Activated CD8-positive, alpha-beta T cell treated with anti-CD3 and anti-CD28 coated beads, Interleukin-2, amount 10 ng/mL, durations not matched to agents 7 days and 5 days (primary cell): Measurements from ENCODE around the gene ERH. TPM values are rescaled to one million over a fixed set of nuclear protein-coding genes. Genes with fewer than 3 reads are reported as not detected.

Source experiments
- ATAC-seq: fragments of 150-1000 bp; cut with Tn5 transposase; one replicate; pipeline ENCODE4 v1.10.0; 2021; ENCODE audit warnings: moderate library complexity
- CTCF ChIA-PET: fragments of 350-600 bp; sonication (Branson Sonifier 250); formaldehyde crosslinking; loops from one replicate; lab custom pipeline; 2021; ENCODE audit warnings: antibody characterized with exemption; lab: Charles Lee
- POLR2A ChIA-PET: fragments of 350-600 bp; sonication (Branson Sonifier 250); formaldehyde crosslinking; loops from one replicate; lab custom pipeline; 2021; ENCODE audit warnings: antibody characterized with exemption; lab: Charles Lee
- DNase-seq: peaks from one replicate; pipeline ENCODE4 v3.0.0-alpha.2; 2020
- H3K27ac Mint-ChIP-seq: one replicate; pipeline ENCODE4 v1.8.0; 2021; ENCODE audit warnings: mild to moderate bottlenecking, mixed read lengths
- H3K27me3 Mint-ChIP-seq: one replicate; pipeline ENCODE4 v1.8.0; 2021; ENCODE audit warnings: low read depth, mixed read lengths
- H3K36me3 Mint-ChIP-seq: one replicate; pipeline ENCODE4 v1.8.0; 2021; ENCODE audit warnings: low read depth, mixed read lengths
- H3K4me1 Mint-ChIP-seq: one replicate; pipeline ENCODE4 v1.8.0; 2021; ENCODE audit warnings: low read depth, mixed read lengths
- H3K4me3 Mint-ChIP-seq: one replicate; pipeline ENCODE4 v1.8.0; 2021; ENCODE audit warnings: mild to moderate bottlenecking, mixed read lengths
- H3K9me3 Mint-ChIP-seq: one replicate; pipeline ENCODE4 v1.8.0; 2022; ENCODE audit warnings: mixed read lengths; ENCODE audit not compliant: insufficient read depth
- total RNA-seq, 2 experiments: library from RNA; stranded (reverse); gene quantifications; one replicate each; pipeline ENCODE4 v1.2.3, GENCODE V29; 2021

Gene ERH
- total RNA-seq = 100 to 1,000 TPM; 290 to 318 TPM

DNA sequence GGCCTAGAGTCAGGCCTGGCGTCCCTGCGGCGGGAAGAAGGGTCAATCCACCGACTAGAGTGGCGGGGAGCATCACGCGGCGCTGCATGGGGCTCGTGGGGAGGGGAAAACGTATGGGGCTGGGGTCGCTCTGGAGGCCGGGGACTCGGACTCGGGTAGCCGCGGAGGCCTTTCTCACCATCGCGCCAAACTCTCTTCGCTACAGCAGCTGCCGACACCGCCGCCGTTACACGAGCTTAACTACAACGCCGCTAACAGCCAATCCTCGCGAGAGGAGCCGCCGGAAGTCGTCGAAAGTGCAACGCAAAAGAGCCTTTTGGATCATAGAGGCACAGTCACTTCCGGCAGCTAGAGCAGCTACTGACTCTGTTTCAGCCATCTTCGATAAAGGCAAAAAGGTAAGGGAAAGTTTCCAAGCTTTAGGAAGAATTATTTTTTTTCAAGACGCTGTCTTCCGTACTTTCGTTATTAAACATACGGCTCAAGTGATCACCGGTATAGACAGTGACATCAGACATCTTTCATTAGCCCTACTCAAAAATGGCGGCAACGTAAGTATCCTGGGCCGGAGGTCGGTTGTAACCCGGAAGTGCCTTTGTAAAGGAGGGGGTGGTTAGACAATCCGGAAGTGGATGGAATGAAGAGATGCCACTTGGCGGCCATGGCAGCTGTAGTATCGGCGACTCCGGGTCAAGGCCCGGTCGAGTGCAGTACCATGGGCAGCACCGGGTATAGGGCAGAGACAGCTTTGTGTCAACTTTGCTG lies at the start of gene ERH, which contains the start of gene SLC39A9:
Gene ERH, minus strand, starts transcription at position 247 of the 765 bp plus-strand sequence. Its CDS starts 66 bp downstream, at position 181.
Gene SLC39A9, plus strand, starts transcription at position 640 of the 765 bp plus-strand sequence. CDS start 678 bp downstream, outside the sequence.
- no peaks in the 10 kb centered on the region for H3K9me3 Mint-ChIP-seq
- DNase-seq = peak; percentile 97
- no peaks in the 10 kb centered on the region for H3K27me3 Mint-ChIP-seq
- peak within 1 kb of the TSS; percentile 93 for H3K4me3 Mint-ChIP-seq
- ChIA-PET POLR2A (interaction anchor here (0.8 to 2.7 kb wide), 12 partner anchors 11 to 961 kb away, joined by 3 to 16 read pairs (median 4); partner anchors contain the start of genes COX16, DCAF5, SRSF5 and ZFP36L1), CTCF (interaction anchor here (0.9 to 2.4 kb wide), 10 partner anchors 11 to 487 kb away, joined by 3 to 9 read pairs (median 3); no protein-coding TSS in a partner anchor)
- peaks cover 47% of the 10 kb centered on the region for H3K36me3 Mint-ChIP-seq
- peak; percentile 85 for ATAC-seq
- H3K4me1 Mint-ChIP-seq = peaks cover 66% of the 10 kb centered on the region
- H3K27ac Mint-ChIP-seq = peak within 1 kb of the TSS; percentile 99

- Mint-ChIP-seq H3K9me3 (no peaks in the 10 kb centered on the region), H3K4me3 (no peak overlapping the region), H3K27ac (no peak overlapping the region), H3K36me3 (peaks cover 34% of the 10 kb centered on the region), H3K4me1 (peaks cover 6% of the 10 kb centered on the region), H3K27me3 (no peaks in the 10 kb centered on the region)
- DNase-seq (no peak), ATAC-seq (no peak)
- POLR2A ChIA-PET = interaction anchor here (0.6 kb wide), 1 partner anchor 205 kb away, joined by 3 read pairs; no protein-coding TSS in a partner anchor
- CTCF ChIA-PET = interaction anchor here (3.6 kb wide), 1 partner anchor 16 kb away, joined by 14 read pairs; no protein-coding TSS in a partner anchor
Measured at GRCh38 chr14:69443296-69443805, 45.3 kb upstream of the ERH start.

GRCh38 chr14:69441948-69442347 lies 43.8 kb upstream of the ERH start:
- H3K27me3 Mint-ChIP-seq = no peaks in the 10 kb centered on the region
- CTCF ChIA-PET = interaction anchor here (1.3 to 3.6 kb wide), 3 partner anchors 18 to 199 kb away, joined by 3 to 14 read pairs (median 4); no protein-coding TSS in a partner anchor

GRCh38 chr14:69439521-69440270 lies 41.6 kb upstream of the ERH start:
- DNase-seq (no peak), ATAC-seq (no peak)
- H3K9me3 Mint-ChIP-seq = no peaks in the 10 kb centered on the region
- POLR2A ChIA-PET = no interaction called here
- peaks cover 6% of the 10 kb centered on the region for H3K4me1 Mint-ChIP-seq
- no peak overlapping the region for H3K4me3 Mint-ChIP-seq
- H3K27ac Mint-ChIP-seq = no peak overlapping the region
- CTCF ChIA-PET = interaction anchor here (3.6 kb wide), 1 partner anchor 20 kb away, joined by 14 read pairs; no protein-coding TSS in a partner anchor
- no peaks in the 10 kb centered on the region for H3K27me3 Mint-ChIP-seq
- peaks cover 28% of the 10 kb centered on the region for H3K36me3 Mint-ChIP-seq

More at GRCh38 chr14:69441948-69442347, 43.8 kb upstream of the ERH start:
- Mint-ChIP-seq H3K27ac (no peak overlapping the region), H3K36me3 (peaks cover 32% of the 10 kb centered on the region), H3K4me3 (no peak overlapping the region), H3K4me1 (peaks cover 6% of the 10 kb centered on the region), H3K9me3 (no peaks in the 10 kb centered on the region)
- ATAC-seq (no peak), DNase-seq (no peak)
- POLR2A ChIA-PET = no interaction called here

DNA sequence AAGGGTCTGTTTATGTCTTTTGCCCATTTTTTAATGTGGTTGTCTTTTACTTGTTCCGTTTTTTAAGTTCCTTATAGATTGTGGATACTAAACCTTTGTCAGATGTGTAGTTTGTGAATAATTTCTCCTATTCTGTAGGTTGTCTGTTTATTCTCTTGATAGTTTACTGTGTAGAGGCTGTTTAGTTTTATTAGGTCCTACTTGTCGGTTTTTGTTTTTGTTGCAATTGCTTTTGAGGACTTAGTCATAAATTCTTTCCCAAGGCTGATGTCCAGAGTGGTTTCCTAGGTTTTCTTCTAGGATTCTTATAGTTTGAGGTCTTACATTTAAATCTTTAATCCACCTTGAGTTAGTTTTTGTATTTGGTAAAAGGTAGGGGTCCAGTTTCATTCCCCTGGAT lies 34.3 kb upstream of the ERH start:
- Mint-ChIP-seq H3K4me3 (no peak overlapping the region), H3K36me3 (peaks cover 13% of the 10 kb centered on the region), H3K27ac (no peak overlapping the region), H3K4me1 (peaks cover 3% of the 10 kb centered on the region), H3K27me3 (no peaks in the 10 kb centered on the region), H3K9me3 (no peaks in the 10 kb centered on the region)
- DNase-seq (no peak), ATAC-seq (no peak)
- ChIA-PET POLR2A (no interaction called here), CTCF (no interaction called here)

DNA sequence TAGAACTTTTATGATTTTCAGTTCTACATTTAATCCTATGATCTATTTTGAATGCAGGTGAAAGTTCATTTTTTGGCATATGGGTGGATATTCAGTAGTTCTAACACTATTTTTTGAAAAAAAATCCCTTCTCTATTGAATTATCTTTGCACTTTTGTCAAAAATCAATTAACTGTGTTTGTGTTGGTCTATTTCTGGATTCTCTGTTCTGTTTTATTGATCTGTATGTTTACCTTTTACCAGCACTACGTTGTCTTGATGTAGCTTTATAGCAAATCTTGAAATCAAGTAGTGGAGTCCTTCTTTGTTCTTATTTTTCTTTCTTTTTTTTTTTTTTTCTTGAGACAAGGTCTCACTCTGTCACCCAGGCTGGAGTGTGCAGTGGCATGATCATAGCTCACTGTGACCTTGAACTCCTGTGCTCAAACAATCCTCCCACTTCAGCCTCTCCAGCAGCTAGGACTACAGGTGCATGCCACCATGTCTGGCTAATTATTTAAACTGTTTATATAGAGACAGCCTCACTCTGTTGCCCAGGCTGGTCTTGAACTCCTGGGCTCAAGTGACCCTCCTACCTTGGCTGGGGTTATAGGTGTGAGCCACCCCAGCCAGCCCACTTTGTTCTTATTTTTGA lies 32.3 kb upstream of the ERH start:
- no peaks in the 10 kb centered on the region for H3K9me3 Mint-ChIP-seq
- DNase-seq (no peak), ATAC-seq (no peak)
- H3K27me3 Mint-ChIP-seq = no peaks in the 10 kb centered on the region
- ChIA-PET POLR2A (no interaction called here), CTCF (interaction anchor here (0.6 kb wide), 1 partner anchor 144 kb away, joined by 3 read pairs; the partner anchor contains the start of gene CCDC177)
- peaks cover 3% of the 10 kb centered on the region for H3K4me1 Mint-ChIP-seq
- no peak overlapping the region for H3K4me3 Mint-ChIP-seq
- H3K27ac Mint-ChIP-seq = no peak overlapping the region
- H3K36me3 Mint-ChIP-seq = peaks cover 19% of the 10 kb centered on the region

GRCh38 chr14:69429643-69430042 lies 31.5 kb upstream of the ERH start:
- H3K4me3 Mint-ChIP-seq = no peak overlapping the region
- CTCF ChIA-PET = no interaction called here
- peaks cover 3% of the 10 kb centered on the region for H3K4me1 Mint-ChIP-seq
- H3K36me3 Mint-ChIP-seq = peaks cover 23% of the 10 kb centered on the region
- no peaks in the 10 kb centered on the region for H3K9me3 Mint-ChIP-seq
- H3K27ac Mint-ChIP-seq = no peak overlapping the region
- ATAC-seq (no peak), DNase-seq (no peak)
- H3K27me3 Mint-ChIP-seq = no peaks in the 10 kb centered on the region
- POLR2A ChIA-PET = no interaction called here

- Mint-ChIP-seq H3K27me3 (no peaks in the 10 kb centered on the region), H3K4me3 (no peak overlapping the region), H3K9me3 (no peaks in the 10 kb centered on the region), H3K36me3 (peaks cover 26% of the 10 kb centered on the region), H3K4me1 (peaks cover 3% of the 10 kb centered on the region), H3K27ac (no peak overlapping the region)
- DNase-seq = no peak
- POLR2A ChIA-PET = interaction anchor here (0.7 kb wide), 1 partner anchor 173 kb away, joined by 3 read pairs; no protein-coding TSS in a partner anchor
- ATAC-seq = no peak
- CTCF ChIA-PET = no interaction called here
Measured at GRCh38 chr14:69428289-69428998, 30.3 kb upstream of the ERH start.

- no peak overlapping the region for H3K27ac Mint-ChIP-seq
- H3K9me3 Mint-ChIP-seq = no peaks in the 10 kb centered on the region
- ATAC-seq (no peak), DNase-seq (no peak)
- no peak overlapping the region for H3K4me3 Mint-ChIP-seq
- no peaks in the 10 kb centered on the region for H3K27me3 Mint-ChIP-seq
- peaks cover 3% of the 10 kb centered on the region for H3K4me1 Mint-ChIP-seq
- POLR2A ChIA-PET = no interaction called here
- CTCF ChIA-PET = no interaction called here
- H3K36me3 Mint-ChIP-seq = peaks cover 26% of the 10 kb centered on the region
Measured at GRCh38 chr14:69427596-69427995, 29.5 kb upstream of the ERH start.

GRCh38 chr14:69424149-69424923 lies 26.2 kb upstream of the ERH start:
- no peaks in the 10 kb centered on the region for H3K9me3 Mint-ChIP-seq
- peaks cover 33% of the 10 kb centered on the region for H3K36me3 Mint-ChIP-seq
- CTCF ChIA-PET = interaction anchor here (0.6 to 1.6 kb wide), 2 partner anchors 36 to 221 kb away, joined by 3 to 4 read pairs; no protein-coding TSS in a partner anchor
- no peak overlapping the region for H3K4me3 Mint-ChIP-seq
- POLR2A ChIA-PET = no interaction called here
- DNase-seq (no peak), ATAC-seq (no peak)
- no peaks in the 10 kb centered on the region for H3K27me3 Mint-ChIP-seq
- peaks cover 20% of the 10 kb centered on the region for H3K4me1 Mint-ChIP-seq
- H3K27ac Mint-ChIP-seq = no peak overlapping the region
